Fibroblast of lung (primary cell): Measurements from ENCODE around the gene TTC31. TPM values are rescaled to one million over a fixed set of nuclear protein-coding genes. Genes with fewer than 3 reads are reported as not detected.

ENCODE experiments used
- DNase-seq, 2 donors: peaks; one replicate each; pipeline versions ENCODE4 v3.0.0 to v3.0.0-alpha.2; 2010; ENCODE audit warnings: low read depth in 2 of 2
- H2AFZ ChIP-seq: 2 replicates; pipeline ENCODE4 v1.5.1; 2012; ENCODE audit warnings: low read length, control low read depth, inconsistent platforms
- H3K27ac ChIP-seq: 2 replicates; pipeline ENCODE4 v1.5.1; 2011; ENCODE audit warnings: low read length, control low read depth; ENCODE audit not compliant: insufficient read depth
- H3K27me3 ChIP-seq: 2 replicates; pipeline ENCODE4 v1.5.1; 2011; ENCODE audit warnings: mild to moderate bottlenecking, low read length; ENCODE audit not compliant: control insufficient read depth, insufficient read depth
- H3K36me3 ChIP-seq: 2 replicates; pipeline ENCODE4 v1.5.1; 2011; ENCODE audit warnings: low read length; ENCODE audit not compliant: control insufficient read depth, insufficient read depth
- H3K4me1 ChIP-seq: 2 replicates; pipeline ENCODE4 v1.5.1; 2011; ENCODE audit warnings: low read length; ENCODE audit not compliant: control insufficient read depth, insufficient read depth; ENCODE audit errors: extremely low read depth
- H3K4me2 ChIP-seq: 2 replicates; pipeline ENCODE4 v1.5.1; 2011; ENCODE audit warnings: low read length, control low read depth; ENCODE audit not compliant: insufficient read depth; ENCODE audit errors: extremely low read depth
- H3K4me3 ChIP-seq, 4 experiments: fragments of 200-600 bp in 1 of 4; sonication (generic) in 1 of 4; replicated peaks in 1 of 4; 2 replicates each; pipeline ENCODE4 v1.5.1; 2011 to 2016; ENCODE audit warnings: low read length in 4 of 4, low read depth in 3 of 4, mild to moderate bottlenecking in 3 of 4, control low read depth in 2 of 4, inconsistent platforms in 1 of 4, mixed read lengths in 1 of 4; ENCODE audit not compliant: insufficient read depth in 1 of 4; ENCODE audit errors: control extremely low read depth in 1 of 4
- H3K79me2 ChIP-seq: 2 replicates; pipeline ENCODE4 v1.5.1; 2012; ENCODE audit warnings: mild to moderate bottlenecking, low read length, inconsistent platforms; ENCODE audit not compliant: control insufficient read depth, insufficient read depth
- H3K9ac ChIP-seq: 2 replicates; pipeline ENCODE4 v1.5.1; 2011; ENCODE audit warnings: mild to moderate bottlenecking, low read length, control low read depth; ENCODE audit not compliant: insufficient read depth
- H3K9me3 ChIP-seq: 2 replicates; pipeline ENCODE4 v1.5.1; 2012; ENCODE audit warnings: low read depth, low read length; ENCODE audit not compliant: control insufficient read depth, insufficient read depth
- H4K20me1 ChIP-seq: 2 replicates; pipeline ENCODE4 v1.5.1; 2011; ENCODE audit warnings: low read length; ENCODE audit not compliant: control insufficient read depth, insufficient read depth; ENCODE audit errors: extremely low read depth
- EZH2 ChIP-seq: IDR thresholded peaks from 2 replicates; pipeline ENCODE4 v1.5.1; 2012; ENCODE audit warnings: low read length, control low read depth, mild to moderate bottlenecking; ENCODE audit errors: missing control alignments
- polyA plus RNA-seq, 2 donors: library from polyadenylated mRNA; depleted of rRNA in 1 of 2; stranded (reverse) in 1 of 2; unstranded in 1 of 2; fragments of >200 nt; gene quantifications; 2 replicates each; pipeline ENCODE4 v1.2.1, GENCODE V29; 2011 to 2012; ENCODE audit warnings: missing spikeins in 1 of 2
- total RNA-seq: library from RNA; depleted of rRNA; stranded (reverse); fragments of >200 nt; gene quantifications from 2 replicates; pipeline ENCODE4 v1.2.1, GENCODE V29; 2014
- TF ChIP-seq, protein P1 (sequence below), 2 donors: IDR thresholded peaks in 1 of 2; conservative IDR thresholded peaks in 1 of 2; 1 replicate in 1 of 2; 2 replicates in 1 of 2; pipeline ENCODE4 v1.5.1; 2011 to 2012; ENCODE audit warnings: low read length in 2 of 2, control low read depth in 1 of 2, inconsistent platforms in 1 of 2, low read depth in 1 of 2, mild to moderate bottlenecking in 1 of 2

Gene TTC31
- total and polyA plus RNA-seq, 2 donors (not counting 1 experiment from before 2014, with no cell fraction given), result 10.7 to 11.8 TPM

DNA sequence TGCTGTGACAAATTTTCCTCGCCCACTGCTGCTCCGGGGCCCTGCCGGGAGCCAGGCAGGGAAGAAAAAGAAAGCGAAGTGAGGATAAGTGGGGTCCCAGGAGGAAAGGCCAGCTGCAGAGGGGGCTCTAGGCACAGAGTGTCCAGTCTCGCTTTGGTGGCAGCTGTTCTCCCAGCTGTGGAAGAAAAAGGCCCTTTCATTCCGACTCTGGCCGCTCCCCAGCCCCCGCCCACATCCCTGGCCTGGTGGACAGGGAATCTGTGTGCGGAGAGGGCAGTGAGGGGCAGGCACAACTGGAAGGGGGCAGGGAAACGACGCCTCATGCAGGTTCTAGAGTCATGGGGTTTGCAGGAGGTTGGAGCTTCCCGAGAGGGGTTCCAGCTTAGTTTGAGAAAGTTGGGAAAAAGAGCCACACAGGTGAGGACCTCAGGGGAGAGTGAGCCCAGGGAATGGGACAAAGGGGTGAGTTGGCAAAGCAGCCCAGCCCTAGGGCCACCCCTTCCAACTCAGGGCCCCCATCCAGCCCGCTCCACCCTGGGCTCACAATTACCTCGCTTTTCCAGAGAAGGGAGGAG, 43.0 kb upstream of the TTC31 start:
- Histone ChIP-seq H3K4me3 (peak overlapping the region; percentile 68 to 84 (median 77)), H3K9me3 (no peaks in the 10 kb centered on the region), H3K79me2 (no peaks in the 10 kb centered on the region), H4K20me1 (no peaks in the 10 kb centered on the region), H2AFZ (peak overlapping the region; percentile 86), H3K27me3 (no peaks in the 10 kb centered on the region), H3K27ac (peak overlapping the region; percentile 71), H3K4me1 (peaks cover 12% of the 10 kb centered on the region), H3K4me2 (peak overlapping the region; percentile 99), H3K36me3 (no peaks in the 10 kb centered on the region), H3K9ac (peak overlapping the region; percentile 48)
- peak; percentile 55 to 61 for DNase-seq
- no peak for TF ChIP-seq EZH2
- TF ChIP-seq, protein P1, sequence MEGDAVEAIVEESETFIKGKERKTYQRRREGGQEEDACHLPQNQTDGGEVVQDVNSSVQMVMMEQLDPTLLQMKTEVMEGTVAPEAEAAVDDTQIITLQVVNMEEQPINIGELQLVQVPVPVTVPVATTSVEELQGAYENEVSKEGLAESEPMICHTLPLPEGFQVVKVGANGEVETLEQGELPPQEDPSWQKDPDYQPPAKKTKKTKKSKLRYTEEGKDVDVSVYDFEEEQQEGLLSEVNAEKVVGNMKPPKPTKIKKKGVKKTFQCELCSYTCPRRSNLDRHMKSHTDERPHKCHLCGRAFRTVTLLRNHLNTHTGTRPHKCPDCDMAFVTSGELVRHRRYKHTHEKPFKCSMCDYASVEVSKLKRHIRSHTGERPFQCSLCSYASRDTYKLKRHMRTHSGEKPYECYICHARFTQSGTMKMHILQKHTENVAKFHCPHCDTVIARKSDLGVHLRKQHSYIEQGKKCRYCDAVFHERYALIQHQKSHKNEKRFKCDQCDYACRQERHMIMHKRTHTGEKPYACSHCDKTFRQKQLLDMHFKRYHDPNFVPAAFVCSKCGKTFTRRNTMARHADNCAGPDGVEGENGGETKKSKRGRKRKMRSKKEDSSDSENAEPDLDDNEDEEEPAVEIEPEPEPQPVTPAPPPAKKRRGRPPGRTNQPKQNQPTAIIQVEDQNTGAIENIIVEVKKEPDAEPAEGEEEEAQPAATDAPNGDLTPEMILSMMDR (conservative IDR thresholded peaks at IDR 0.05 in 1 of 2, IDR thresholded peaks at IDR 0.05 in 1 of 2; ENCODE audit: low read depth in 1 of 2, low read length in 2 of 2), result no peak

DNA sequence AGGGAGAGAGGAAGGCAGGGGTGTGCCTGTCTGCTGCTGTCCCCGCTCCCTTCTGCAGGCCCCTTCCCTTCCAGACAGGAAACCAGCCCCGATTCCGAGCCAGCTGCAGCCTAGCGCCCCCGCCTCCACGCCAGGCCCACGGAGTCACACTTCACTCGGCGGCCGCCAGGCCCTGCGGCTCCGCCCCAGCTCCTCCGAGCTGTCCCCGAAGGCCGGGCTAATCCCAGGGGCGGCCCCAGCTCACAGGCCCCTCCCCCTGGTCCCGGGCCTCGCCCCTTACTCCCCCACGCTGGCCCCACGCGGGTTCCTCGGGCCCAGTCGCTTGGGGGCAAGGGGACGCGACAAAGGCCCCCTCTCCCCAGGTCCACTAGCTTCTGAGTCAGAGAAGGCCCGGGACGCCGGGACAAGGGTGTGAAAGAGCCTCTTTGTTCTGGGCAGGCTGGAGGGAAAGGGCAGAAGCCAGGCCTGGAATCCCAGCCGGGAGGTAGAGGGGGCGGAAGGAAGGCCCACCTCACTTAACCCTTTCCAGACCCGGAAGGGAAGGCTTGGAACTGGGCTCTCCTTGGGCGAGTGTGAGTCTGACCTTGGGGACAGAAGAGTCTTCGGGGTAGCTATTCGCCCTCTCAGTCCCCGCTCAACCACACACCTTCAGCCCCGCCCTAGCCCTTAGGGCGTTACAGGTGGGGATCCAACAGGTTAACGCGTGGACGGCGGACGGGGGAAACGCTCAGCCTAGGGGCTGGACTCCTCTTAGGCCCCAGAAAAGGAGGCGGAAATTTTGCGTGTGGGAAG, 42.3 kb upstream of the TTC31 start:
- Histone ChIP-seq H3K4me1 (peaks cover 12% of the 10 kb centered on the region), H4K20me1 (no peaks in the 10 kb centered on the region), H3K4me3 (peak overlapping the region; percentile 68 to 84 (median 77)), H2AFZ (peak overlapping the region; percentile 86), H3K27ac (peak overlapping the region; percentile 71), H3K4me2 (peak overlapping the region; percentile 99), H3K27me3 (no peaks in the 10 kb centered on the region), H3K9me3 (no peaks in the 10 kb centered on the region), H3K79me2 (no peaks in the 10 kb centered on the region), H3K9ac (peak overlapping the region; percentile 48), H3K36me3 (no peaks in the 10 kb centered on the region)
- DNase-seq, result peak; percentile 83 to 85
- TF ChIP-seq, protein P1 (conservative IDR thresholded peaks at IDR 0.05 in 1 of 2, IDR thresholded peaks at IDR 0.05 in 1 of 2; ENCODE audit: low read depth in 1 of 2, low read length in 2 of 2), result peak; percentile 1 to 25
- TF ChIP-seq EZH2, result no peak

DNA sequence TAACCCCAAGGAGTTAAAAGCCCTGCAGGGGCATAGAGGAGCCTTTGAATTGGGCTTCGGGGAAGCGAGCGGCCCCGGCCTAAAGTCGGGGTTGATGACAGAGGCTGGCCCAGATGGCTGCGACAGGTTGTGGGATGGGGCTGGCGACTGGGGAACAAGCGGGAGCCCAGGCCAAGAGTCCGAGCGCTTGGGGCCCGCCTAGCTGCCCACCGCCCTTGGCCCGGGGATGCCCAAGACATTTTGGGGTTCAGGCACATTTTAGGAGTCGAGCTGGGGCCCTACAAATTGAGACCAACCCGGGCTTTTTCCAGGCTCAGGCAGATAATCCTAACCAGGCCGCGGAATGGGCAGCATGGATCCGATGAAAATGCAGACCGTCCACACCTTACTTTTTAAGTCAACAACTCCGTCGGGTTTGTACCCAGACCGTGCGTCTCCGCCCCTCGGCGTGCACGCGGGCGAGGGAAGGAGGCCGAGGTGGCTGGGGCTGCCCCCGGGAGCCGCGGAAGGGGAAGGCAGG, 41.7 kb upstream of the TTC31 start:
- Histone ChIP-seq H3K27ac (no peak overlapping the region), H2AFZ (no peak overlapping the region), H3K9me3 (no peaks in the 10 kb centered on the region), H3K79me2 (no peaks in the 10 kb centered on the region), H3K36me3 (no peaks in the 10 kb centered on the region), H3K27me3 (no peaks in the 10 kb centered on the region), H3K4me3 (peak overlapping the region in 1 of 4 experiments; percentile 18), H4K20me1 (no peaks in the 10 kb centered on the region), H3K4me2 (no peak overlapping the region), H3K9ac (no peak overlapping the region), H3K4me1 (peaks cover 12% of the 10 kb centered on the region)
- TF ChIP-seq, protein P1 (conservative IDR thresholded peaks at IDR 0.05 in 1 of 2, IDR thresholded peaks at IDR 0.05 in 1 of 2; ENCODE audit: low read depth in 1 of 2, low read length in 2 of 2), result no peak
- no peak for TF ChIP-seq EZH2
- DNase-seq, result no peak
